Erythroblast (primary cell): ENCODE results near the gene FOXC2.

Experiments used
- DNase-seq, 2 experiments: peaks; one replicate each; lab custom pipeline; 2025; lab: John Stamatoyannopoulos, UW
- GATA1 ChIP-seq: IDR thresholded peaks from 2 replicates; pipeline ENCODE4 v1.6.1; 2011; ENCODE audit warnings: low read depth, mild to moderate bottlenecking, control low read depth, low read length, moderate library complexity
- POLR2A ChIP-seq: IDR thresholded peaks from 2 replicates; pipeline ENCODE4 v1.6.1; 2011; ENCODE audit warnings: mild to moderate bottlenecking, low read length

The FOXC2 gene

DNA sequence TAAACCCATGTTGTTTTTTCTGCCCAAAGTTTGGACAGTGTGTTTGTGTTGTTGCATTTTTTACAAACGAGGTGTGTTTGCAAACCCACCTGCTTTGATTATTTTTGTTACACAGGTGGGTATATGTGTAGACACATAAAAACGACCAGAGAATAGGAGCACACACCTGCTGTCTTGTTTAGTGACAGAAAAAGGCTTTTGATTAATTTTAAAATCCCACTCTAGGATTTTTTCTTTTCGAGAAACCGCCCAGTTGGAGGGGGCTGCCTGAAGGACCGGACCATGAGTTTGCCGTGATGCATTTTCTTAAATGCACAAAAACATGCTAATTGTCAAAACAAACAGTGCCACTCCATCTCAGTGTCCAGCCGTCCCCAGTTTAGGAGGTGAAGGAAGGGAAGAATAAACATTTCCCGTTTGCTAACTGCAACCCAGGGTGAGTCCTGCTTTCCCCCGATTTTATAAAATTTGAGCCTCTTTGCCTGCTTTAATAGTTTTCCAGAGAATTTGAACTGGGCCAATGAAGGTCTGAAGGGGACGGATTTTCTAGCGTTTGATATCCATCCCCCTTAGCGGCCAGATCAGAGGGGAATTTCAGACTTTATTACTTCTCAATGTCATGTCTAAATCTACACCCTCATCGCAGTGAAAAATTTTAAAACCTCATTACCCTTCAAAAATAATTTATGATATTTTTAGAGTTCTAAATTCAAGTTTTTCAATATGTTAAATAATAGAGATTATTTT is 3.2 kb downstream of the FOXC2 start:
- no peak for DNase-seq
- TF ChIP-seq GATA1 (no peak), POLR2A (no peak)

DNA sequence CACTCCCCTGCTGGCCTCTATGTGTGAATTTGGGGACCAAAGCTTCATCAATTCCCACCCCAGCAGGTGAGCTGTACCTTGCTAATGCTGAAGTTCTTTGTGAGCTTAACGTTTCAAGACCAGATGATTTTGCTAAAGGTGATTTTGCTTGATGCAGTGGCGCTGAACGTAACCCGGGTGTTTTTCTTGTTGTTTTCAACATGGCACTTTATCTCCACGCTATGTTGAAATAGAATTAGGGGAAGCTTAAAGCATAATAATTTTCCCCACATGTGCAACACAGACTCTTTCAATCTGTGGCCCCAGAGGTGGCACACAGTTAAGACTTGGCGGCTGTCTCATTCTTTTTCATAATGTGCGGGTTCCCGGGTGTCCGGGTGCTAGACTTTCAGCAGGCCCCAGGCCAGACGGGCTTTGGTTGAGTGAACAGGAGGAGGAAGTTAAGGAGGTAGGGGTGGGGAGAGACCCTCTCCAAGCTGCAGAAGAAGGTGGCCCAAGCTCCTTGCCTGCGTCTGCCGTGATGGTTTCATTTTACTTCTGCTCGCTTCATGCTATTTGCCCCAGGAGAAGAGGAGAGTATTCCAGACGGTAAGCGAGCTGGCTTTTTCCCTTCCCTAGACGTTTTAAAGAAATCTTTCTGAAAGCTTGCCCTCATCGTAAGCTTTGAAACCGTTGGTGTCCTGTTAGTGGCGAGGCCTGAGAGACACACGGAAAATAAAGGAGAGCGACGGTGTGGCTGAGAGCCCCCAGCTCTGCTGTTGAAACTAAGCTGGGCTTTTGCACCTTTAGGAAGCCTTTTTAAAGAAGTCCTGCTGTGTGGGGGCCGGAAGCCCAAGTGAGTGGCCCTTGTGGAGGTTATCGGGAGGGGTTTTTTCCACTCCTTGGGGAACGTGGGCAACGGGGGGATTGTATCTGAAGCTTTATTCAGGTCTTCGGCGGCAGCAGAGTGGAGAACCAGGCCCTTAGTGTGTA is 4.2 kb downstream of the FOXC2 start:
- TF ChIP-seq POLR2A, result no peak
- TF ChIP-seq GATA1, result no peak
- no peak for DNase-seq

DNA sequence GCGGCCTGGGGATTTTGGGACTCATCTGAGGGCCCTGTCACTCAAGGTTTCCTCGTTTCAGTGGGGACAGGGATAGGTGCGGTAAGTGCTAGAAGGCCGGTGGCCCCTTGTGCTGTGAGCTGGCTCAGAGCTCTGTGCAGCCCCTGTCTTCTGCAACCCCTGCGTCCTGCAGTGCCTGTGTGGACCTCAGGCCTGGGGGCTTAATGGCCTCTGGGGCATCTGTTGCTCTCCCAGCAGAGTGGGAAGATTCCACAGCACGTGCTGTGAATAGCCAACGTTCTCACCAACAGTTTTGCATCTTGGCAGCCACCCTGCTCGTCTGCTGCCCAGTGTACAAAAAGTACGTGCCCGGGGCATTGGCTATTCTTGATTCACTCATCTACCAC is 4.9 kb downstream of the FOXC2 start:
- no peak for TF ChIP-seq GATA1
- no peak for TF ChIP-seq POLR2A

DNA sequence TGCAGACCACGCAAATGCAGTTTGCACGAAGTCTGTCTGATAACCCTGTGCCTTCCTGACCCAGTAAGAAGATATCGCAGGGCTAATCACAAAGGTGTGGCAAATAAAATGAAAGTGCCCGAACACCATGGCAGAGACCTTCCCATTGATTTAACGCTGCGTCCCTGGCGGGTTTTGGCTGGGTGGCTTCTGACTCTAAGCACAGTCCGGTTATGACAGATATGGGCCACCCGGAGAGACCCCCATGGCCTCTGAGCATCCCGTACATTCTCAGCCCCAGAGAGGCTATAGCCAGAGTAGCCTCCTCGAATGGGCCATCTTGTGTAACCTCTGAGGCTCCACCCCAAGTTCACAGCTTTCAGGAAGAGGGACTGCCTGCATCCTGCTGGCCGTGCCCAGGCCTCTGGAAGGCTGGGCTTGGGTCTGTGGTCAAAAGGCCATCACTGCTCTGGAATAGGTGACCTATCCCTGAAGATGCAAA is 5.5 kb downstream of the FOXC2 start:
- no peak for DNase-seq
- TF ChIP-seq POLR2A, result no peak

More for the DNA sequence above, 4.9 kb downstream of the FOXC2 start:
- DNase-seq, result no peak

DNA sequence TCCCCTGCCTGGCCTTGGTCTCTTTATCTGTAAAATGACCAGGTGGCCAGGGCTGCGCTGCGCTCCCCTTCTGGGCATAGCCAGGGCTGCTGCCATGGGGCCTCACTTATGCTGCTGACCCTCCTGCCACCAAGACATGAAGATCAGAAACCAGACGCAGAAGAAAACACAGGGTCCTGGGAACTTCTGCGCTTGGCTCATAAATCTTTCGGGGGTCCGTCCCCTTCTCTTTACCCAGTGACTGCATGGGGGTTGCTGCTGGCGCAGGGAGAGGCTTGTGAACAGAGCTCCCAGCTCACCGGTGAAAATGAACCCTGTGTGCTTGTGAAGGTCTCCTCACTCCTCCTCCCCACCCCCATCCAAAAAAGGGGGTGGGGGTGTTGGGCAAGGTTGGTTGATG is 6.0 kb downstream of the FOXC2 start:
- TF ChIP-seq POLR2A (no peak), GATA1 (no peak)
- DNase-seq, result no peak

DNA sequence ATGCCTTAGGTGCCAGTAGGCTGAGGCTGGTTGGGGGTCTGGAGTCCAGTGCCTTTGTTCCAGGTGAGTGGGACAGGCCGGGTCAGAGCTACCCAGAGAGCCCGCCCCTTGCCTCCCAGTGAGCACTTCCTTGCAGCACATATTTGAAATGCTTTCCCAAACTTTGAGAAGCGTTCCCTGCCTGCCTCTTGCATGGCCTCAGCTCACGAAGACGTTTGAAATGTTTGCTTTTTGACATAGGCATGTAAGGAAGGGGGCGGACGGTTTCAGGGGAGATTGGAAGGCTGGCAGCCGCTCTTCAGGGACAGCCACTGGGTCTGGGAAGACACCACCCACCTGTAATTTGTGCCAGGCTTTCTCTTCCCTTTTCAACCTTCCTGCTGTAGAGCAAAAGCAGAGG is 6.6 kb downstream of the FOXC2 start:
- TF ChIP-seq POLR2A, result no peak
- no peak for TF ChIP-seq GATA1
- no peak for DNase-seq

DNA sequence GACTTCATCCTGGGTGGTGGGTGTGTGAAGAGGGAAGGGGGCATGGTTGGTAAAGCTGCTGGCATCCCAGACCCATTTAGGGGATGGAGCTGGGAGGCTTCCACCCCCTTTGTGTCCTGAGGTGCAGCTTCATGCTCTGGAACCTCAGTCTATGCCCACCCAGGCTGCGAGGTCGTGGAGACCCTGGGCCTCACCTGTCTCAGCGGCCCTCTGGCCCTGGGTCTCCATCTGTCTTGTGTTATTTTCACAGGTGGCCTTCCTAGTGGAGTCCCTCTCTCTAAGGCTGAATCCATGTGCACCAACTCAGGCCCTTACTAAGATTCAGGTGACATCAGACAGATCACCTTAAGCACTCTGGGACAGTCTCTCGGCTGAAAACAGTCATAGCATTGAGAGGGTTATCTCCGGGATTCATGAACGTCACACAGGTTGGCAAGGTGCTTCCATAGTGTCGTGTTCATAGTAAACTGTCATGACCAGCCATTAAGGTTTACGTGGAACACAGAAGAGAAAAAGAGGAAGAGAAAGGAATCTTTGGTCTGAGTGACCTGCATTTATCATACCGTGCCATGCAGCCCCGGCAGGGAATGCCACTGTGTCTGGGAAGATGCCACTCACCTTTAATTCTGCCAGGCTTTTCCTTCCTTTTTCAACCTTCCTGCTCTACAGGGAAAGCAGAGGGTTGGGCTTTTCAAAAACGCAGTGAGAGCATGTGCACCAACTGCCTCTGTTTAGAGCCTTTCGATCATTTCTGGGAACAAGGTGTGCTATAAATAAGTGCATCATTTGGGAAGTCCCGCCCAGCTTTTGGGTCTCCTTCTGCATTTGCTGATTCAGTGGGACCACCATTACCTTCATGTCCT is 7.2 kb downstream of the FOXC2 start:
- DNase-seq, result no peak
- TF ChIP-seq POLR2A (no peak), GATA1 (no peak)

DNA sequence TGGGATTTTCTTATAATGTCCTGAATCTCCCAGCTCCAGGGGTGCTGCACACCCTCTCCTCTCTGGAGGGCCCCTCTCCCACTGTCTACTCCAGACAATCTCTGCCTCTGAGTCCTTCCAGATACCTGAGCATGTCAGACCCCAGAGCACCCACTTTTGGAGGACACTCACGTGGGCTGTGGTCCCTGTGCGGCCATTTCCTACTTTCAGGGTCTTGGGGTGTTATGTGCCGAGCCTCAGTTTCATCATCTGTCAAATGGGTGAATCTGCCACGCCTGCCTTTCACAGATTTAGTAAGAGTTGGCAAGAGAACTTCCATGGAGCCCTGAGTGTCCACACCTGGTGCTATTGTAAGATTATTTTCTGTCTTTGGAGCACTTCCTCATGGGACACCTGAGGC is 8.0 kb downstream of the FOXC2 start:
- no peak for DNase-seq
- TF ChIP-seq POLR2A (no peak), GATA1 (no peak)

DNA sequence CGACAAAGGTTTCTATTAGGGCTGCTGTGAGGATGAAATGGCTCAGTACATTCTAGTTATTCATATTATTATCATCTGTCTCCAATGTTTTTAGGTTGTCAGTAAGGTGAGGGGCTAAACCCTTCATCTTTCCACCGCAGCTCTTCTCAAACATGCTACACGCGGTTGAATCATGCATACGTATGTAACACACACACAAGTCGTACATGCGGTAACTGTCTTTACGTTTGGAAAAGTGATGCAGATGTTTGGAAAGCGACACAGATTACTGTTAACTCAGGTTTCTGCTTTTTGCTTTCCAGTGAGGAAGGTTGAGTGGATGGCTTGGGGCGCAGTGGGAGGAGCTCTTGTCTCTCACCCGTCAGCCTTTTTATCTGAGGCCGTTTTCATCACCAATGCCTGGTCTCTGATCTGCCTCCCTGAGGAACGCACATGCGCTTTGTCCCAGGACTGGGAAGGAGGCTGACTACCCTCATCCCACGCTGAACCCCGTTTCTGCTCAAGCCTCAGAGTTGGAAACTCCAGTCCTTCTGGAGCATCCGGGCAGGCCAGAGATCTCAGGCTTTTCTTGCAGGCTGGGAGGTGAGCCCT is 8.6 kb downstream of the FOXC2 start:
- TF ChIP-seq GATA1 (no peak), POLR2A (no peak)
- no peak for DNase-seq

DNA sequence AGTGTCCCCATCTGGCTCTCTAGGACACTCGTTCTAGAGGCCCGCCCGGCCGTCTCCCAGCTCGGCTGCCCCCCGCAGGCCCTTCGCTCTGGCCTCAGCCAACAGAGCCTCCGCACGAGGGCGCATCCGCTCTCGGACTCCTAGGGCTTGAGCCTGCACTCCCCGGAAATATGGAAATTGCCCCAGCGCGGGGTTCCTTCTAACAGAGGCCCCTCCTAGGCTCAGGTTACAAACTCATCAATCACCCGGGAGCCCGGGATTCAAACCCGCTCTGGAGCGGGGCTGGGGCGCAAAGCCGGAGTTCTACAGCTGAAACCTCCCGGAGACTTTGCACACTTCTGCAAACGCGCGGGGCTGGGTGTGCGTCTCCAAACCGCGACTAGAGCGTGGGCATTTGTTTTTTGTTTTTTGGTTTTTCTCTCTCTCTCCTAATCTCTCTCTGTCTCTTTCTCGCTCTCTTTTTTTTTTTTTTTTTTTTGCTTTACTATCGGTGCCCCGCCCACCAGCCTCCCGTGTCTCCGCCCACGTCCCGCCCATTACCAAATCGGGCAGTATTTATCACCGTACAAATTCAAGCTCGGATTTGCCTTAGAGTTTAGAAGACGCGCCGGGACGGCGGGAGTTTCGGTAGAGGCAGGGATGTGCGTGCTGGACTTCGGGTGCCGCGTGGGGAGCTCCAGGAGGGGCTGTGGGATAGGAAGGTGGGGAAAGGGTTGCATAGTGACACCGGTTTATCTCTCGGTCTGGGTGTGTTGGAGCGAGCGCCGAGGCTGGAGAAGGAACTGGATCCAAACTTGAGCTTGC is 9.3 kb downstream of the FOXC2 start:
- TF ChIP-seq POLR2A (no peak), GATA1 (no peak)
- DNase-seq, result peak; percentile 45 to 60

DNA sequence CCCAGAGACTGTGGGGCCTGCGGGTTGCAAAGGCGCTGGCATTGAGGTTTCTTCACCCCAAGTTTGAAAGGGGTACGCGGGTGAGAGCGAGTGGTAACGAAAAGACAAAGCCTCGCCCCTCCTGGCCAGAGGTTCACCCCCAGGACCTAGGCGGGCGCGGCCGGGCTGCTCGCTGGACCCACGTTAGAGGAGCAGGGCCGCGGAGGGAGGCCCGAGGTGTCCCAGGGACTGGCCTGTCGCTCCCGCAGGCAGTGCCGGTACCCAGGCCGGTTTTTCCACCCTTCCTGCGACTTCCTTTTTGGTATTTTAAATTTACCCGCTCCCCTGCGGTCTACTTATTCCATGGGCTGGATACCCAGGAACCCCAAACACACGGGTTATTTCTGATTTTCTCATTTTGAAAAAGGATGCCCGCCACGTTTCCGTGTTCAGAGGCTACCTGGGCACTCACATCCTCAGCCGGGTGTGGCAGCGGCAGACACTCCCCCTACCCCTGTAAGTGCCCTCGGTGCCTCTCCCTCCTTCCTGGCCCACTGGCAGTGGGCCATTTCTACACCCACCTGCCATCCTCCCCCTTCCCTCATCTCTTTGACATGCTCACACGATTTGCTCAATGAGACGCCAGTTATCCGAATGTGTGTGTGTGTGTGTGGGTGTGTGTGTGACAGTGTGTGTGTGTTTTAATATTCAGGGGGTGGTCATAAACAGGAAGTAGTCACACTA is 10.1 kb downstream of the FOXC2 start:
- TF ChIP-seq POLR2A (no peak), GATA1 (no peak)
- DNase-seq, result no peak
